Measurements from ENCODE around the gene GAD1. TPM values are rescaled to one million over a fixed set of nuclear protein-coding genes. Genes with fewer than 3 reads are reported as not detected.

GAD1 gene
- total RNA-seq, 1 donor from 2014 or later: not detected

DNA sequence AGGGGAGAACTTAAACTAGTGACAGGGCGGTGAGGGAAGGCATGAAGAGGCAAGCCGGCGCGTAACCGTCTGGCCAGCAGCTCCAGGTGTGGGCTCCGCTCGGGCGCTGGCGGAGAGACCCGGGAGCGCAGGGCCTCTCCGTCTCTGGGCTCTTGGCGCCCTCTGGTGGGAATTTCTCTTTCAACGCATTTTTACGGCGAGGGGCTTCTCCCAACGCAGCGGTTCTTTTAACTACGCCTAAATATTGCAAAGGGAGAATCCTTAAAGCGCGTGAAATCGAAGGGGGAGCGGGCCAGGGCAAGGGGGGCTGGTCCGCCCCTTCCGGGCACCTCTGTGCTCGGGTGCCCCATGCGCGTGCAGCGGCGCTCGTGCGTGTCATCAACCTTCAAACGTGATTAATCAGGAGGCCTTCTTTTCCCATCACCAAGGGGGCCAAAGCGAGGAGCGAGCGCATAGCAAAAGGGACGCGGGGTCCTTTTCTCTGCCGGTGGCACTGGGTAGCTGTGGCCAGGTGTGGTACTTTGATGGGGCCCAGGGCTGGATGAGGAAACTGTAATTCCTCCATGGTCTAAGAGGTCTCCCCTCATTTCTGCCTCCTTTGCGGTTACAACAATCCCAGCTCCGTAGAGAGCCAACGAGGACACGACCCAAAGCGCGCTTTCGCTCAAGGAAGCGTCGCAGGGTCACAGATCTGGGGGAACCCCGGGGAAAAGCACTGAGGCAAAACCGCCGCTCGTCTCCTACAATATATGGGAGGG, 762 bp upstream of the GAD1 start:
- H3K4me1 ChIP-seq: peaks cover 65% of the 10 kb centered on the region
- H3K4me3 ChIP-seq: peak overlapping the region; percentile 59
- TF ChIP-seq, protein P1, sequence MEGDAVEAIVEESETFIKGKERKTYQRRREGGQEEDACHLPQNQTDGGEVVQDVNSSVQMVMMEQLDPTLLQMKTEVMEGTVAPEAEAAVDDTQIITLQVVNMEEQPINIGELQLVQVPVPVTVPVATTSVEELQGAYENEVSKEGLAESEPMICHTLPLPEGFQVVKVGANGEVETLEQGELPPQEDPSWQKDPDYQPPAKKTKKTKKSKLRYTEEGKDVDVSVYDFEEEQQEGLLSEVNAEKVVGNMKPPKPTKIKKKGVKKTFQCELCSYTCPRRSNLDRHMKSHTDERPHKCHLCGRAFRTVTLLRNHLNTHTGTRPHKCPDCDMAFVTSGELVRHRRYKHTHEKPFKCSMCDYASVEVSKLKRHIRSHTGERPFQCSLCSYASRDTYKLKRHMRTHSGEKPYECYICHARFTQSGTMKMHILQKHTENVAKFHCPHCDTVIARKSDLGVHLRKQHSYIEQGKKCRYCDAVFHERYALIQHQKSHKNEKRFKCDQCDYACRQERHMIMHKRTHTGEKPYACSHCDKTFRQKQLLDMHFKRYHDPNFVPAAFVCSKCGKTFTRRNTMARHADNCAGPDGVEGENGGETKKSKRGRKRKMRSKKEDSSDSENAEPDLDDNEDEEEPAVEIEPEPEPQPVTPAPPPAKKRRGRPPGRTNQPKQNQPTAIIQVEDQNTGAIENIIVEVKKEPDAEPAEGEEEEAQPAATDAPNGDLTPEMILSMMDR (IDR thresholded peaks at IDR 0.05; ENCODE audit: borderline replicate concordance): peak; percentile 80
- peaks cover 97% of the 10 kb centered on the region for H3K27me3 ChIP-seq (ENCODE audit: low read depth)
- H3K36me3 ChIP-seq: no peaks in the 10 kb centered on the region
- H3K27ac ChIP-seq (replicated peaks): no peak overlapping the region
- no peaks in the 10 kb centered on the region for H3K9me3 ChIP-seq (replicated peaks)
- intact Hi-C loops (cut with micrococcal nuclease): loop anchor here (10.0 kb wide), 2 partner anchors 411 to 451 kb away; no protein-coding TSS in a partner anchor
- DNase-seq: peak; percentile 33

GRCh38 chr2:170817093-170818035, 677 bp downstream of the GAD1 start:
- intact Hi-C loops (cut with micrococcal nuclease): loop anchor here (10.0 kb wide), 2 partner anchors 413 to 453 kb away; no protein-coding TSS in a partner anchor
- DNase-seq: no peak
- Histone ChIP-seq H3K27ac (replicated peaks) (no peak overlapping the region), H3K4me1 (peaks cover 79% of the 10 kb centered on the region), H3K4me3 (peak overlapping the region; percentile 59), H3K9me3 (replicated peaks) (no peaks in the 10 kb centered on the region), H3K36me3 (no peaks in the 10 kb centered on the region), H3K27me3 (ENCODE audit: low read depth) (peaks cover 100% of the 10 kb centered on the region)
- TF ChIP-seq, protein P1 (IDR thresholded peaks at IDR 0.05; ENCODE audit: borderline replicate concordance): no peak

- Histone ChIP-seq H3K36me3 (no peaks in the 10 kb centered on the region), H3K27ac (replicated peaks) (no peak overlapping the region), H3K9me3 (replicated peaks) (no peaks in the 10 kb centered on the region), H3K4me1 (peaks cover 84% of the 10 kb centered on the region), H3K4me3 (peak overlapping the region; percentile 59), H3K27me3 (ENCODE audit: low read depth) (peaks cover 100% of the 10 kb centered on the region)
- DNase-seq: no peak
- intact Hi-C loops (cut with micrococcal nuclease): loop anchor here (10.0 kb wide), 2 partner anchors 413 to 453 kb away; no protein-coding TSS in a partner anchor
- TF ChIP-seq, protein P1 (IDR thresholded peaks at IDR 0.05; ENCODE audit: borderline replicate concordance): no peak
Measured at GRCh38 chr2:170818036-170818751, 1.5 kb downstream of the GAD1 start.

GRCh38 chr2:170818752-170819470, 2.2 kb downstream of the GAD1 start:
- Histone ChIP-seq H3K9me3 (replicated peaks) (no peaks in the 10 kb centered on the region), H3K36me3 (no peaks in the 10 kb centered on the region), H3K4me1 (peaks cover 84% of the 10 kb centered on the region), H3K27ac (replicated peaks) (no peak overlapping the region), H3K27me3 (ENCODE audit: low read depth) (peaks cover 100% of the 10 kb centered on the region), H3K4me3 (peak overlapping the region; percentile 59)
- intact Hi-C loops (cut with micrococcal nuclease): loop anchor here (10.0 kb wide), 2 partner anchors 414 to 454 kb away; no protein-coding TSS in a partner anchor
- no peak for DNase-seq
- TF ChIP-seq, protein P1 (IDR thresholded peaks at IDR 0.05; ENCODE audit: borderline replicate concordance): no peak

All from left ventricle myocardium inferior (tissue), 1 donor.